SK-N-SH (cell line): ENCODE data around the gene ZNF624. TPM values are rescaled to one million over a fixed set of nuclear protein-coding genes. Genes with fewer than 3 reads are reported as not detected.

ENCODE experiments used
- CTCF ChIA-PET: fragments of 300-600, 350-600 bp; formaldehyde crosslinking; extraction: SDS; loops from one replicate; lab custom pipeline; 2021; lab: Yijun Ruan, JAX
- POLR2A ChIA-PET: fragments of 350-600 bp; sonication (Branson Sonifier 250); formaldehyde crosslinking; extraction: SDS; loops from one replicate; lab custom pipeline; 2020; ENCODE audit warnings: antibody characterized with exemption, inconsistent platforms; lab: Yijun Ruan, JAX
- DNase-seq: peaks from one replicate; pipeline ENCODE4 v3.0.0; 2012
- H2AFZ ChIP-seq: fragments of 200-600 bp; sonication (generic); 2 replicates; pipeline ENCODE4 v1.8.1; 2016; ENCODE audit warnings: antibody characterized with exemption, mild to moderate bottlenecking, low read depth
- H3F3A ChIP-seq: fragments of 200-600 bp; sonication (generic); replicated peaks from 2 replicates; pipeline ENCODE3; 2016; ENCODE audit warnings: antibody characterized with exemption, mild to moderate bottlenecking; ENCODE audit not compliant: insufficient read depth
- H3K27ac ChIP-seq, 2 experiments: fragments of 200-500 bp in 1 of 2; fragments of 200-600 bp in 1 of 2; sonication (Bioruptor generic) in 1 of 2; sonication (generic), shearing (Covaris generic) in 1 of 2; 2 replicates each; pipeline versions ENCODE4 v1.5.1 to v1.6.1; 2014 to 2016; ENCODE audit warnings: low read depth in 2 of 2, inconsistent platforms in 1 of 2, low read length in 1 of 2, mild to moderate bottlenecking in 1 of 2, mixed read lengths in 1 of 2
- H3K27me3 ChIP-seq: fragments of 200-600 bp; sonication (generic), shearing (Covaris generic); 2 replicates; pipeline ENCODE4 v1.6.1; 2016; ENCODE audit warnings: mixed run types; ENCODE audit not compliant: insufficient read depth
- H3K36me3 ChIP-seq, 2 experiments: fragments of 200-500 bp in 1 of 2; fragments of 200-600 bp in 1 of 2; sonication (Bioruptor generic) in 1 of 2; sonication (generic) in 1 of 2; replicated peaks in 1 of 2; 2 replicates each; pipeline versions ENCODE3 to v1.5.1; 2014 to 2016; ENCODE audit warnings: low read length in 1 of 2, mild to moderate bottlenecking in 1 of 2; ENCODE audit not compliant: insufficient read depth in 2 of 2, control insufficient read depth in 1 of 2
- H3K4me1 ChIP-seq, 2 experiments: fragments of 200-500 bp in 1 of 2; fragments of 200-600 bp in 1 of 2; sonication (Bioruptor generic) in 1 of 2; sonication (generic), shearing (Covaris generic) in 1 of 2; 2 replicates each; pipeline versions ENCODE4 v1.5.1 to v1.6.1; 2014 to 2016; ENCODE audit warnings: low read depth in 1 of 2, low read length in 1 of 2, mixed run types in 1 of 2; ENCODE audit not compliant: insufficient read depth in 2 of 2, control insufficient read depth in 1 of 2
- H3K4me2 ChIP-seq: fragments of 200-600 bp; sonication (generic), shearing (Covaris generic); 2 replicates; pipeline ENCODE4 v1.6.1; 2017; ENCODE audit warnings: mixed run types
- H3K4me3 ChIP-seq, 2 experiments: fragments of 200-500 bp in 1 of 2; fragments of 200-600 bp in 1 of 2; sonication (Bioruptor generic) in 1 of 2; sonication (generic), shearing (Covaris generic) in 1 of 2; 2 replicates each; pipeline versions ENCODE4 v1.5.1 to v1.8.1; 2014 to 2016; ENCODE audit warnings: low read depth in 2 of 2, inconsistent platforms in 1 of 2, low read length in 1 of 2, mild to moderate bottlenecking in 1 of 2, mixed read lengths in 1 of 2, moderate library complexity in 1 of 2
- H3K79me2 ChIP-seq: fragments of 200-600 bp; sonication (generic); 2 replicates; pipeline ENCODE4 v1.8.1; 2017; ENCODE audit warnings: mild to moderate bottlenecking; ENCODE audit not compliant: insufficient read depth
- H3K9ac ChIP-seq: fragments of 200-600 bp; sonication (generic); 2 replicates; pipeline ENCODE4 v1.6.1; 2017; ENCODE audit warnings: mixed run types
- H3K9me2 ChIP-seq: fragments of 200-600 bp; sonication (generic); 2 replicates; pipeline ENCODE4 v1.6.1; 2017; ENCODE audit warnings: mixed run types
- H3K9me3 ChIP-seq: fragments of 200-600 bp; sonication (generic); 2 replicates; pipeline ENCODE4 v1.6.1; 2017; ENCODE audit warnings: mixed run types, mild to moderate bottlenecking, moderate library complexity
- H4K20me1 ChIP-seq: fragments of 200-600 bp; sonication (generic); 2 replicates; pipeline ENCODE4 v1.6.1; 2017; ENCODE audit warnings: mild to moderate bottlenecking, mixed run types; ENCODE audit not compliant: insufficient read depth
- ELF1 ChIP-seq: IDR thresholded peaks from 2 replicates; pipeline ENCODE4 v1.4.0; 2012
- EP300 ChIP-seq, 2 experiments: IDR thresholded peaks; 2 replicates each; pipeline versions ENCODE4 v1.4.0 to v1.6.1; 2012; ENCODE audit warnings: borderline replicate concordance in 1 of 2, low read depth in 1 of 2, low read length in 1 of 2
- FOXJ3 ChIP-seq: sonication (generic); formaldehyde crosslinking; IDR thresholded peaks from 2 replicates; pipeline ENCODE4 v1.5.1; 2020; ENCODE audit warnings: mild to moderate bottlenecking, missing genetic modification reagents
- GATA2 ChIP-seq: sonication (generic); formaldehyde crosslinking; IDR thresholded peaks from 2 replicates; pipeline ENCODE4 v1.5.0; 2020; ENCODE audit warnings: mild to moderate bottlenecking, missing genetic modification reagents
- JUND ChIP-seq: IDR thresholded peaks from 2 replicates; pipeline ENCODE4 v1.4.0; 2012
- MAX ChIP-seq: IDR thresholded peaks from 2 replicates; pipeline ENCODE4 v1.4.0; 2012; ENCODE audit warnings: low read depth
- PBX3 ChIP-seq: IDR thresholded peaks from 2 replicates; pipeline ENCODE4; 2012
- POLR2AphosphoS5 ChIP-seq: IDR thresholded peaks from 2 replicates; pipeline ENCODE4 v1.6.1; 2012; ENCODE audit warnings: low read depth, low read length
- REST ChIP-seq: IDR thresholded peaks from 2 replicates; pipeline ENCODE4 v1.6.1; 2012; ENCODE audit warnings: mild to moderate bottlenecking, low read depth, low read length, moderate library complexity
- SIN3A ChIP-seq: IDR thresholded peaks from 2 replicates; pipeline ENCODE4 v1.6.1; 2012; ENCODE audit warnings: low read depth, mild to moderate bottlenecking, low read length, moderate library complexity, borderline replicate concordance
- SMC3 ChIP-seq: IDR thresholded peaks from 2 replicates; pipeline ENCODE4 v1.6.1; 2012; ENCODE audit warnings: low read depth, low read length, improper control_type of control experiment
- YY1 ChIP-seq: IDR thresholded peaks from 2 replicates; pipeline ENCODE4 v1.4.0; 2012; ENCODE audit warnings: low read depth, mild to moderate bottlenecking
- WGBS: methylation state at CpG from one replicate; pipeline ENCODE4 v1.1.6; 2017; ENCODE audit warnings: low lambda C conversion rate; 5-methylcytosine and 5-hydroxymethylcytosine counted together
- polyA plus RNA-seq, 3 experiments: library from polyadenylated mRNA; depleted of rRNA; stranded (reverse); fragments of >200 nt; gene quantifications; 2 replicates each; pipeline ENCODE4 v1.2.3, GENCODE V29; 2012
- TF ChIP-seq, protein P1 (sequence below): IDR thresholded peaks from 2 replicates; pipeline ENCODE4 v1.4.0; 2012; ENCODE audit warnings: low read depth, borderline replicate concordance

Gene ZNF624
- polyA plus RNA-seq, 1 of the 3 experiments (the other 2 are of a cell fraction): 0.92 TPM

GRCh38 chr17:16622540-16623277, 30.9 kb downstream of the ZNF624 start:
- no peak for DNase-seq
- no peak for TF ChIP-seq PBX3
- TF ChIP-seq FOXJ3 (CRISPR knock-in tag): no peak
- TF ChIP-seq POLR2AphosphoS5: no peak
- TF ChIP-seq ELF1: no peak
- no peak for TF ChIP-seq MAX
- no peak for TF ChIP-seq SIN3A
- no peak for TF ChIP-seq EP300 (IDR thresholded peaks at IDR 0.05; ENCODE audit: borderline replicate concordance in 1 of 2, low read depth in 1 of 2, low read length in 1 of 2)
- no peak for TF ChIP-seq YY1
- peaks cover 60% of the 10 kb centered on the region for H3K9me3 ChIP-seq
- H3K4me2 ChIP-seq: no peak overlapping the region
- no peaks in the 10 kb centered on the region for H3F3A ChIP-seq
- no peaks in the 10 kb centered on the region for H4K20me1 ChIP-seq
- no peaks in the 10 kb centered on the region for H3K27me3 ChIP-seq
- H3K4me3 ChIP-seq: no peak overlapping the region; a peak in 1 of 4 replicates
- H3K79me2 ChIP-seq: no peaks in the 10 kb centered on the region
- H3K4me1 ChIP-seq: no peaks in the 10 kb centered on the region
- ChIA-PET POLR2A (no interaction called here), CTCF (no interaction called here)
- no peak overlapping the region for H2AFZ ChIP-seq
- WGBS: 94% methylated on average over 5 of the region's 5 CpGs
- peaks cover 24 to 60% of the 10 kb centered on the region in 2 experiments for H3K36me3 ChIP-seq
- no peak overlapping the region for H3K27ac ChIP-seq
- no peaks in the 10 kb centered on the region for H3K9me2 ChIP-seq
- no peak overlapping the region for H3K9ac ChIP-seq

DNA sequence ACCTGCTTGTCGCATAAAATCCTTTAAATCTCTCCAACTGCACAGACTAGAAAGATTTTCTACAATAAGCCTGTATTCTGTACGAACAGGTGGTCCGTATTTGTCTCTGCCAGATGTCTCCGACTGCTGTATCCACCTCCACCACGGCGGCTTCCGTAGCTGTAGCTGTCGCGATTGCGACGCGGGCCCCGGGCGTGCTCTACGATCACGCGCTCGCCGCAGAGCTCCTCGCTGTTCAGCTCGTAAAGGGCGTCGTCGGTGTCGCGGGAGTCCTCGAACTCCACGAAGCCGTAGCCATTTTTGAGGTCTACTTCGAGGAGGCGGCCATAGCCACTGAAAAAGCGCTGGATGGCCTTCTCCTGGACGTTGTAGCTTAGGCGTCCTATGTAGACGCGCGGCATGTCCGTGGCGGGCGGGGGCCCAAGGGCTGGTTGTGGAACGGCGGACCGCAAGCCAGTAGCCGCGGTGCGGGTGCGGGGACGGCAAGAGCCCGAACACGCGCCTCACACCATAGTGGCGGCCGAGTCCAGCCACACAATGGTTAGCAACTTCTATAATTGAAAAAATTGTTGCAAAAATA, 36.1 kb downstream of the ZNF624 start:
- Histone ChIP-seq H3K9me2 (no peaks in the 10 kb centered on the region), H3K4me1 (no peaks in the 10 kb centered on the region), H3K9me3 (peaks cover 26% of the 10 kb centered on the region), H3K4me3 (no peak overlapping the region), H2AFZ (no peak overlapping the region), H3F3A (no peaks in the 10 kb centered on the region), H3K27ac (no peak overlapping the region), H3K79me2 (no peaks in the 10 kb centered on the region), H3K4me2 (no peak overlapping the region), H3K9ac (no peak overlapping the region), H3K36me3 (peaks cover 4 to 14% of the 10 kb centered on the region in 2 experiments), H4K20me1 (no peaks in the 10 kb centered on the region), H3K27me3 (no peaks in the 10 kb centered on the region)
- no peak for DNase-seq
- 93% methylated on average over 53 of the region's 53 CpGs for WGBS
- ChIA-PET CTCF (interaction anchor here (0.9 kb wide), 1 partner anchor 29 kb away, joined by 3 read pairs; no protein-coding TSS in a partner anchor), POLR2A (no interaction called here)
- TF ChIP-seq GATA2 (CRISPR knock-in tag) (no peak), JUND (no peak), REST (no peak), SMC3 (no peak)
- TF ChIP-seq, protein P1, sequence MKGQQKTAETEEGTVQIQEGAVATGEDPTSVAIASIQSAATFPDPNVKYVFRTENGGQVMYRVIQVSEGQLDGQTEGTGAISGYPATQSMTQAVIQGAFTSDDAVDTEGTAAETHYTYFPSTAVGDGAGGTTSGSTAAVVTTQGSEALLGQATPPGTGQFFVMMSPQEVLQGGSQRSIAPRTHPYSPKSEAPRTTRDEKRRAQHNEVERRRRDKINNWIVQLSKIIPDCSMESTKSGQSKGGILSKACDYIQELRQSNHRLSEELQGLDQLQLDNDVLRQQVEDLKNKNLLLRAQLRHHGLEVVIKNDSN: no peak
